ENCODE measurements around the gene BEST1. TPM values are rescaled to one million over a fixed set of nuclear protein-coding genes. Genes with fewer than 3 reads are reported as not detected.

BEST1 gene
- total and polyA plus RNA-seq, 2 donors (not counting 3 experiments of a cell fraction or from before 2014, with no cell fraction given) = 0.04 TPM; not detected in 1

DNA sequence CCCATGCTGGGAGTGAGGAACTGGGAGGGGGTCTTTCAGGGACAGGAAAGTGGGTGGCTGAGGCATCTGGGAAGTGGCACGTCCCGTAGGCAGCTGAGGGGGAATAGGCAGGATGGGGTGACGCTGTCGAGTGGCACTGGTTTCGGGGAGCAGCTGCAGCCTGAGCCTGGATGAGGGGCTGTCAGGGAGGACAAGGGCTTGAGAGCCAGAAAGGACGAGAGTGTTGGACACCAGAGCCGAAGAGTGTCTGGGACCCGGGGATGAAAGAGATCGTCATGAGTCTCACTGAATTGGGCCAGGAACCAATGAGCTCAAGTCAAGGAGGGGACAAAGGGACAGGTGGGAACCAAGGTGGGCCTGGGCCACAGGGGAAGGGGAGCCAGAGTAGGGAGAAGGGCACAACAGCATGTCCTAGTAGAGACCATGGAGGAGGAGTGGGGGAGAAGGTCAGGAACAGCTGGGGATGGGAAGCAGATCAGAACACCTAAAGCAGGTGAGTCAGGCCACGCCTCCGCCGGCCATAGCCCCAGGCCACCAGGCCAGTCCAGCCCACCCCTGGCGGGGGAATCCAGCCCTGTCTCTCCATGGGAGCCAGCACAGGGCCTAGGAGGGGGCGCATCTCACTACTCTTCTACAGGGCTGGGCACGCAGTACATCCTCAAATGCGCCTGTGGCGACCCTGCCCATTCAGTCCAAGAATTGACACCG, 37.0 kb upstream of the BEST1 start:
- intact Hi-C loops (cut with micrococcal nuclease) = no loop called here

More for the DNA sequence above, 37.0 kb upstream of the BEST1 start:
- Histone ChIP-seq H3K4me1 (ENCODE audit: control insufficient read depth, extremely low read depth, insufficient read depth, low read length) (no peaks in the 10 kb centered on the region), H3K9ac (replicated peaks; ENCODE audit: extremely low read depth, insufficient read depth, low read length) (no peak overlapping the region), H4K20me1 (replicated peaks; ENCODE audit: control insufficient read depth, extremely low read depth, insufficient read depth, low read length) (no peaks in the 10 kb centered on the region), H3K4me3 (replicated peaks in 1 of 3; ENCODE audit: insufficient read depth in 1 of 3, low read depth in 1 of 3, low read length in 3 of 3) (no peak overlapping the region), H2AFZ (ENCODE audit: low read depth, low read length) (no peak overlapping the region), H3K27ac (ENCODE audit: insufficient read depth, low read depth, low read length) (no peak overlapping the region), H3K36me3 (ENCODE audit: control insufficient read depth in 2 of 2, extremely low read depth in 1 of 2, insufficient read depth in 2 of 2, low read length in 2 of 2) (no peaks in the 10 kb centered on the region), H3K9me1 (replicated peaks; ENCODE audit: control insufficient read depth, extremely low read depth, insufficient read depth, low read length) (no peaks in the 10 kb centered on the region), H3K4me2 (ENCODE audit: insufficient read depth, low read length) (no peak overlapping the region), H3K79me2 (ENCODE audit: control insufficient read depth, insufficient read depth, low read length) (no peaks in the 10 kb centered on the region), H3K27me3 (ENCODE audit: control insufficient read depth in 2 of 2, insufficient read depth in 2 of 2, low read length in 2 of 2) (peaks cover 4 to 6% of the 10 kb centered on the region in 2 experiments), H3K9me3 (replicated peaks; ENCODE audit: control insufficient read depth, insufficient read depth, low read length) (no peaks in the 10 kb centered on the region)
- ChIA-PET CTCF (interaction anchor here (1.1 to 1.3 kb wide), 2 partner anchors 10 to 13 kb away, joined by 3 read pairs; no protein-coding TSS in a partner anchor), POLR2A (no interaction called here)
- FAIRE-seq = no peak
- no peak for TF ChIP-seq GATA2 (IDR thresholded peaks at IDR 0.05; ENCODE audit: insufficient read depth, insufficient read length, low read depth, low read length)
- TF ChIP-seq, protein P1, sequence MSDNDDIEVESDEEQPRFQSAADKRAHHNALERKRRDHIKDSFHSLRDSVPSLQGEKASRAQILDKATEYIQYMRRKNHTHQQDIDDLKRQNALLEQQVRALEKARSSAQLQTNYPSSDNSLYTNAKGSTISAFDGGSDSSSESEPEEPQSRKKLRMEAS (IDR thresholded peaks at IDR 0.05; ENCODE audit: insufficient read depth, insufficient read length) = no peak
- TF ChIP-seq, protein P2, sequence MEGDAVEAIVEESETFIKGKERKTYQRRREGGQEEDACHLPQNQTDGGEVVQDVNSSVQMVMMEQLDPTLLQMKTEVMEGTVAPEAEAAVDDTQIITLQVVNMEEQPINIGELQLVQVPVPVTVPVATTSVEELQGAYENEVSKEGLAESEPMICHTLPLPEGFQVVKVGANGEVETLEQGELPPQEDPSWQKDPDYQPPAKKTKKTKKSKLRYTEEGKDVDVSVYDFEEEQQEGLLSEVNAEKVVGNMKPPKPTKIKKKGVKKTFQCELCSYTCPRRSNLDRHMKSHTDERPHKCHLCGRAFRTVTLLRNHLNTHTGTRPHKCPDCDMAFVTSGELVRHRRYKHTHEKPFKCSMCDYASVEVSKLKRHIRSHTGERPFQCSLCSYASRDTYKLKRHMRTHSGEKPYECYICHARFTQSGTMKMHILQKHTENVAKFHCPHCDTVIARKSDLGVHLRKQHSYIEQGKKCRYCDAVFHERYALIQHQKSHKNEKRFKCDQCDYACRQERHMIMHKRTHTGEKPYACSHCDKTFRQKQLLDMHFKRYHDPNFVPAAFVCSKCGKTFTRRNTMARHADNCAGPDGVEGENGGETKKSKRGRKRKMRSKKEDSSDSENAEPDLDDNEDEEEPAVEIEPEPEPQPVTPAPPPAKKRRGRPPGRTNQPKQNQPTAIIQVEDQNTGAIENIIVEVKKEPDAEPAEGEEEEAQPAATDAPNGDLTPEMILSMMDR (IDR thresholded peaks at IDR 0.05; ENCODE audit: extremely low read depth in 1 of 2, insufficient read depth in 1 of 2, low read depth in 1 of 2, low read length in 2 of 2) = no peak
- no peak for DNase-seq (ENCODE audit: low read depth, low spot score)
- BruUV-seq (replicated peaks) = no TSS peak
- dilution Hi-C loops (cut with MboI; ENCODE audit: extremely low pct_ligation_motif_present, low sequenced_read_pairs) = no loop called here
